ENCODE data around the gene TMEM184C.

TMEM184C gene

GRCh38 chr4:147617841-147618691 lies 869 bp downstream of the TMEM184C start:
- Histone ChIP-seq H3K4me2 (ENCODE audit: low read length) (peak overlapping the region; percentile 79), H3F3A (ENCODE audit: insufficient read depth, low read length) (no peaks in the 10 kb centered on the region), H3K79me2 (ENCODE audit: insufficient read depth, low read length) (peaks cover 20% of the 10 kb centered on the region), H3K4me1 (ENCODE audit: insufficient read depth, low read length, severe bottlenecking) (peaks cover 46% of the 10 kb centered on the region), H3K9me3 (ENCODE audit: low read length) (no peaks in the 10 kb centered on the region), H3K36me3 (ENCODE audit: insufficient read depth, low read length) (peaks cover 19% of the 10 kb centered on the region; the same call in 1 of the 2 replicates), H3K27me3 (ENCODE audit: insufficient read depth, low read length) (no peaks in the 10 kb centered on the region), H2AFZ (ENCODE audit: low read length) (no peak overlapping the region), H4K20me1 (ENCODE audit: insufficient read depth, low read length) (no peaks in the 10 kb centered on the region), H3K4me3 (ENCODE audit: low read depth, low read length, poor library complexity, severe bottlenecking) (peak overlapping the region; percentile 84), H3K27ac (ENCODE audit: low read depth, low read length, poor library complexity, severe bottlenecking) (peak overlapping the region; percentile 64), H3K9me2 (ENCODE audit: low read depth, low read length) (no peaks in the 10 kb centered on the region), H3K9ac (ENCODE audit: low read length) (peak overlapping the region; percentile 71)
- TF ChIP-seq, protein P1, sequence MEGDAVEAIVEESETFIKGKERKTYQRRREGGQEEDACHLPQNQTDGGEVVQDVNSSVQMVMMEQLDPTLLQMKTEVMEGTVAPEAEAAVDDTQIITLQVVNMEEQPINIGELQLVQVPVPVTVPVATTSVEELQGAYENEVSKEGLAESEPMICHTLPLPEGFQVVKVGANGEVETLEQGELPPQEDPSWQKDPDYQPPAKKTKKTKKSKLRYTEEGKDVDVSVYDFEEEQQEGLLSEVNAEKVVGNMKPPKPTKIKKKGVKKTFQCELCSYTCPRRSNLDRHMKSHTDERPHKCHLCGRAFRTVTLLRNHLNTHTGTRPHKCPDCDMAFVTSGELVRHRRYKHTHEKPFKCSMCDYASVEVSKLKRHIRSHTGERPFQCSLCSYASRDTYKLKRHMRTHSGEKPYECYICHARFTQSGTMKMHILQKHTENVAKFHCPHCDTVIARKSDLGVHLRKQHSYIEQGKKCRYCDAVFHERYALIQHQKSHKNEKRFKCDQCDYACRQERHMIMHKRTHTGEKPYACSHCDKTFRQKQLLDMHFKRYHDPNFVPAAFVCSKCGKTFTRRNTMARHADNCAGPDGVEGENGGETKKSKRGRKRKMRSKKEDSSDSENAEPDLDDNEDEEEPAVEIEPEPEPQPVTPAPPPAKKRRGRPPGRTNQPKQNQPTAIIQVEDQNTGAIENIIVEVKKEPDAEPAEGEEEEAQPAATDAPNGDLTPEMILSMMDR (IDR thresholded peaks at IDR 0.05; ENCODE audit: low read length), result no peak
- no peak for TF ChIP-seq EZH2 (IDR thresholded peaks at IDR 0.05; ENCODE audit: borderline replicate concordance, low read length)

GRCh38 chr4:147620315-147620714 lies 3.1 kb downstream of the TMEM184C start:
- peak overlapping the region; percentile 20 for H3K4me3 ChIP-seq (ENCODE audit: low read depth, low read length, poor library complexity, severe bottlenecking)
- H3K4me2 ChIP-seq (ENCODE audit: low read length), result peak overlapping the region; percentile 52
- no peaks in the 10 kb centered on the region for H4K20me1 ChIP-seq (ENCODE audit: insufficient read depth, low read length)
- peaks cover 46% of the 10 kb centered on the region for H3K4me1 ChIP-seq (ENCODE audit: insufficient read depth, low read length, severe bottlenecking)
- H3K27ac ChIP-seq (ENCODE audit: low read depth, low read length, poor library complexity, severe bottlenecking), result no peak overlapping the region
- TF ChIP-seq, protein P1 (IDR thresholded peaks at IDR 0.05; ENCODE audit: low read length), result no peak
- TF ChIP-seq EZH2 (IDR thresholded peaks at IDR 0.05; ENCODE audit: borderline replicate concordance, low read length), result no peak
- H3K9me2 ChIP-seq (ENCODE audit: low read depth, low read length), result no peaks in the 10 kb centered on the region
- H3F3A ChIP-seq (ENCODE audit: insufficient read depth, low read length), result no peaks in the 10 kb centered on the region
- no peaks in the 10 kb centered on the region for H3K27me3 ChIP-seq (ENCODE audit: insufficient read depth, low read length)
- H3K9me3 ChIP-seq (ENCODE audit: low read length), result no peaks in the 10 kb centered on the region
- H3K36me3 ChIP-seq (ENCODE audit: insufficient read depth, low read length), result peaks cover 37% of the 10 kb centered on the region
- no peak overlapping the region for H2AFZ ChIP-seq (ENCODE audit: low read length)
- no peak overlapping the region for H3K9ac ChIP-seq (ENCODE audit: low read length)
- H3K79me2 ChIP-seq (ENCODE audit: insufficient read depth, low read length), result peaks cover 20% of the 10 kb centered on the region

- peaks cover 75% of the 10 kb centered on the region for H3K36me3 ChIP-seq (ENCODE audit: insufficient read depth, low read length)
- H3F3A ChIP-seq (ENCODE audit: insufficient read depth, low read length), result no peaks in the 10 kb centered on the region
- H3K27ac ChIP-seq (ENCODE audit: low read depth, low read length, poor library complexity, severe bottlenecking), result no peak overlapping the region
- no peak overlapping the region for H2AFZ ChIP-seq (ENCODE audit: low read length)
- H3K4me2 ChIP-seq (ENCODE audit: low read length), result no peak overlapping the region
- H3K9ac ChIP-seq (ENCODE audit: low read length), result no peak overlapping the region
- H3K79me2 ChIP-seq (ENCODE audit: insufficient read depth, low read length), result peaks cover 9% of the 10 kb centered on the region
- no peaks in the 10 kb centered on the region for H3K9me2 ChIP-seq (ENCODE audit: low read depth, low read length)
- H3K4me1 ChIP-seq (ENCODE audit: insufficient read depth, low read length, severe bottlenecking), result peaks cover 14% of the 10 kb centered on the region
- no peaks in the 10 kb centered on the region for H4K20me1 ChIP-seq (ENCODE audit: insufficient read depth, low read length)
- TF ChIP-seq EZH2 (IDR thresholded peaks at IDR 0.05; ENCODE audit: borderline replicate concordance, low read length), result no peak
- TF ChIP-seq, protein P1 (IDR thresholded peaks at IDR 0.05; ENCODE audit: low read length), result no peak
- no peak overlapping the region for H3K4me3 ChIP-seq (ENCODE audit: low read depth, low read length, poor library complexity, severe bottlenecking)
- no peaks in the 10 kb centered on the region for H3K27me3 ChIP-seq (ENCODE audit: insufficient read depth, low read length)
- no peaks in the 10 kb centered on the region for H3K9me3 ChIP-seq (ENCODE audit: low read length)
Measured at GRCh38 chr4:147625733-147626132, 8.5 kb downstream of the TMEM184C start.

All from OCI-LY1 (cell line).